22Rv1 (cell line): ENCODE results near the gene ZBTB8OS.

ENCODE experiments used
- ZFX ChIP-seq: fragments of 450-650 bp; IDR thresholded peaks from 2 replicates; pipeline ENCODE4 v1.6.1; 2017; ENCODE audit warnings: antibody characterized with exemption, borderline replicate concordance
- TF ChIP-seq, protein P1 (sequence below): fragments of 450-650 bp; IDR thresholded peaks from 2 replicates; pipeline ENCODE4 v1.5.1; 2017; ENCODE audit warnings: mild to moderate bottlenecking

DNA sequence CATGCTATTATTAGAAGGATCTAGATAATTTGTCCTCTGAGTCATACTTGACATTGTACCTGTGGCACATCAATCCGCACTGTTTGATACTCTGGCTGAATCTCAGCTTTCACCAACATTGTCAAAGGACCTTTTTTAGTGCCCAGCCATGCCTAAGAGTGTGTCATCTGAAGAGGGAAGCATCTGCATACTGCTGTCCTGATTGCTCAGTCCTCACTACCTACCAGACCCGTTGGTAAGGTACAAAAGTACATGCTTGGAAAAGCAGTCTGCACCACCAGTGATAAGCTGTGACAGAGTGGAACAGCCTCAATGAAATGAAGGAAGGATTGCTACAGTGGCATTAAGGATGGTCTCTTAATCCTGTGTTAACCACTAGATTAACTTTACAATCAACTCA lies 35.1 kb upstream of the ZBTB8OS start:
- TF ChIP-seq, protein P1, sequence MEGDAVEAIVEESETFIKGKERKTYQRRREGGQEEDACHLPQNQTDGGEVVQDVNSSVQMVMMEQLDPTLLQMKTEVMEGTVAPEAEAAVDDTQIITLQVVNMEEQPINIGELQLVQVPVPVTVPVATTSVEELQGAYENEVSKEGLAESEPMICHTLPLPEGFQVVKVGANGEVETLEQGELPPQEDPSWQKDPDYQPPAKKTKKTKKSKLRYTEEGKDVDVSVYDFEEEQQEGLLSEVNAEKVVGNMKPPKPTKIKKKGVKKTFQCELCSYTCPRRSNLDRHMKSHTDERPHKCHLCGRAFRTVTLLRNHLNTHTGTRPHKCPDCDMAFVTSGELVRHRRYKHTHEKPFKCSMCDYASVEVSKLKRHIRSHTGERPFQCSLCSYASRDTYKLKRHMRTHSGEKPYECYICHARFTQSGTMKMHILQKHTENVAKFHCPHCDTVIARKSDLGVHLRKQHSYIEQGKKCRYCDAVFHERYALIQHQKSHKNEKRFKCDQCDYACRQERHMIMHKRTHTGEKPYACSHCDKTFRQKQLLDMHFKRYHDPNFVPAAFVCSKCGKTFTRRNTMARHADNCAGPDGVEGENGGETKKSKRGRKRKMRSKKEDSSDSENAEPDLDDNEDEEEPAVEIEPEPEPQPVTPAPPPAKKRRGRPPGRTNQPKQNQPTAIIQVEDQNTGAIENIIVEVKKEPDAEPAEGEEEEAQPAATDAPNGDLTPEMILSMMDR: no peak
- TF ChIP-seq ZFX: no peak
